HG03354 (cell line): ENCODE data around the gene UBE3B.

Experiments used
- ATAC-seq: cut with Tn5 transposase; IDR thresholded peaks from one replicate; pipeline ENCODE4 v1.9.1; 2021; ENCODE audit warnings: mild to moderate bottlenecking; ENCODE audit not compliant: unreplicated experiment, poor library complexity, severe bottlenecking

The UBE3B gene

GRCh38 chr12:109542014-109542413 lies 64.6 kb downstream of the UBE3B start:
- ATAC-seq: no peak

GRCh38 chr12:109542876-109543275 lies 65.4 kb downstream of the UBE3B start:
- ATAC-seq: no peak

- no peak for ATAC-seq
Measured at GRCh38 chr12:109544955-109545531, 67.6 kb downstream of the UBE3B start.

- ATAC-seq: no peak
Measured at GRCh38 chr12:109545826-109546225, 68.4 kb downstream of the UBE3B start.

GRCh38 chr12:109547286-109547685 lies 69.9 kb downstream of the UBE3B start:
- no peak for ATAC-seq

- no peak for ATAC-seq
Measured at GRCh38 chr12:109548258-109548657, 70.8 kb downstream of the UBE3B start.

- ATAC-seq: no peak
Measured at GRCh38 chr12:109549613-109550270, 72.3 kb downstream of the UBE3B start.

- no peak for ATAC-seq
Measured at GRCh38 chr12:109550281-109550680, 72.8 kb downstream of the UBE3B start.

GRCh38 chr12:109551108-109551507 lies 73.7 kb downstream of the UBE3B start:
- ATAC-seq: no peak

GRCh38 chr12:109552971-109553370 lies 75.5 kb downstream of the UBE3B start:
- ATAC-seq: no peak

GRCh38 chr12:109553483-109553882 lies 76.0 kb downstream of the UBE3B start:
- no peak for ATAC-seq

GRCh38 chr12:109553906-109554500 lies 76.6 kb downstream of the UBE3B start:
- ATAC-seq: no peak

GRCh38 chr12:109554761-109555160 lies 77.3 kb downstream of the UBE3B start:
- no peak for ATAC-seq

- ATAC-seq: no peak
Measured at GRCh38 chr12:109555431-109556315, 78.2 kb downstream of the UBE3B start.

- ATAC-seq: no peak
Measured at GRCh38 chr12:109557200-109557599, 79.8 kb downstream of the UBE3B start.

GRCh38 chr12:109557805-109558204 lies 80.4 kb downstream of the UBE3B start:
- ATAC-seq: no peak

- ATAC-seq: no peak
Measured at GRCh38 chr12:109558374-109559199, 81.2 kb downstream of the UBE3B start.

GRCh38 chr12:109559200-109559505 lies 81.7 kb downstream of the UBE3B start:
- no peak for ATAC-seq

GRCh38 chr12:109559601-109560000 lies 82.2 kb downstream of the UBE3B start:
- no peak for ATAC-seq
